GM18505 (cell line): ENCODE measurements around the gene MYH2.
"Not testable (repeated sequence)": the region's sequence is repeated elsewhere in the genome, so short reads cannot be mapped to it uniquely, and the experiment has no call there.

Experiments used
- ATAC-seq: cut with Tn5 transposase; IDR thresholded peaks from one replicate; pipeline ENCODE4 v1.9.1; 2021; ENCODE audit not compliant: unreplicated experiment
- POLR2A ChIP-seq: IDR thresholded peaks from 4 replicates; pipeline ENCODE4 v1.6.1; 2011; ENCODE audit warnings: borderline replicate concordance; ENCODE audit not compliant: insufficient read depth, insufficient read length; ENCODE audit errors: extremely low read depth

MYH2 gene

GRCh38 chr17:10549096-10549842, at the start of gene MYH2:
TSS of gene MYH2 (minus strand) at chr17:10549658. CDS start at chr17:10547920, 1,738 bp downstream.
- TF ChIP-seq POLR2A: no peak
- ATAC-seq: no peak

DNA sequence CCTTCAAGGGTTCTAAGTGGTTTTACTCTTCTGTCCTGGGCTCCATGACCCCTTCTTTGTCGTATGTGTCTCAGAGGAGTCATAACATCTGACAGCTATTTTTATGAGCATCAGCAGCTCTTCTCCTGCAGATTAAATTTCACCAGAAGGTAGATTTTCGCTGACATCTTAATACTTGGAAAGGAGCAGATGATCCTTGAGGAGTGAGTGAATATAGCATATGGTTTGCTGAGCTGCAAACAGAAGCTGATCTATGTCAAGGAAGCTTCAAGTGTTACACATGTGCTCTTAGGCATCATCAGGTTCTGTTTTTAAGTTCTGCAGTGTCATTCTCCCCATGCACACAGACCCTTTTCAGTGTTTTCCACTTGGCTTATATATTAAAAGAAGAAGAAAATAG, 49.2 kb upstream of the MYH2 start:
- TF ChIP-seq POLR2A: no peak
- ATAC-seq: no peak

DNA sequence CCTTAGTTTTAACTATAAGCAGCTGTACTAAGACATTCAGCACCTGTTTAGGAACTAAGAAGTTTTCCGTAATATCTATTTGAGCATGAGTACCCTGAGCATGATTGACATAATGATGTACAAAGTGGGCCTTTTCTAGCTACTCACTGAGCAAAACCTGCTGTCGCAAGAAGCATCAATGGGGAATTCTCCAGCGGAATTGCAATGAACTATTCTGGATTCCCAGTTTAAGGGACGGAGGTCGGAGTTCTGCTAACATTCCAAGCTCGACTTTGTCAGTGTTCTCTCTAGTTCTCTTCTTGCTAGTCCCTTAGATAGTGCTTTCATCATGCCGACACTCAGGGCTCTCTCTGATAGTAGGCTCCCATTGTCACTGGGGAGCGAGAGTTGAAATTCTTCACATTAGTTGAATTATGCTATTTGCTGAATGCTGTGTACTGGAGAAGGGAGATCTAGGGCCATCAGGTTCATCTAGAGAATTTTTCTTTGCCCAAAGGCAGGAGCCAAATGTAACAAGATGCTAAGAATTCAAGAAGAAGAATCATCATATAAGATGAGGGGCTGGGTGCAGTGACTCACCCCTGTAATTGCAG, 40.2 kb upstream of the MYH2 start:
- ATAC-seq: no peak

DNA sequence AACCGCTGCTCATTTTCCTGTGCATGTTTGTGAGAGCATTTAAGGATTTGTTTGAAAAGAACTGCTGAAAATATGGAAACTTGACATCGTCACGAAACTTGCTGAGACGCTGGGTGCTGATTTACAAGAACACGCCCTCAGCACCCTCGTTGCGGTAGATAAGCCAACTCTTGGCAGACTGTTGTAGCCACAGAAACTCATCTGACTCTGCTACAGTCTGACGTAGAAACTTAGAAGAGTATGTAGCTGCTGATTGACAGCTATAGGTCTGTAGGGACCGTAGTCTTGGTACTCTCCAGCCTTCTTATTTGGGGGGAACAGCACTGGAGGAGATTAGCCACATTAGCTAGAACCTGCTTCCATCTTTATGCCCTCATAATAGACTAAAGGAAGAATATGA, 36.1 kb upstream of the MYH2 start:
- TF ChIP-seq POLR2A: no peak
- no peak for ATAC-seq

More for the DNA sequence above, 40.2 kb upstream of the MYH2 start:
- no peak for TF ChIP-seq POLR2A

DNA sequence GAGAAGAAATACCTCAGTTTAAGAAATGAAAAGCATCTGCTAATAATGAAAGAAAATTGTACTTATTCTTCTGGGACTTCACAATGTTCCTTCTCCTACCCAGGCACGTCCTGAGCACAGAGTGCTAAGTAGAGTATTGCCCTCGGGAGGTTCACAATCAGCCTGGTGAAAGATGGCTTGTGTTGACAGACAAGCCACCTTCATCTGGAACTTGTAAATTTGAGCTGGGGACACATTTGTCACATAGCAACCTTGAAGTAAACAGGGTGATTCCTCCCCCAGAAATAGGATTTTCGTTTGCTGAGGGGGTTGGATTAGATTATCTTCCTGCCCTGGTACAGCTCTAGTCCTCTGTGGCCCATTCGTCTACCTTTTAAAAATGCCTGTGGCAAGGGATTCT, 34.4 kb upstream of the MYH2 start:
- ATAC-seq: no peak
- no peak for TF ChIP-seq POLR2A

DNA sequence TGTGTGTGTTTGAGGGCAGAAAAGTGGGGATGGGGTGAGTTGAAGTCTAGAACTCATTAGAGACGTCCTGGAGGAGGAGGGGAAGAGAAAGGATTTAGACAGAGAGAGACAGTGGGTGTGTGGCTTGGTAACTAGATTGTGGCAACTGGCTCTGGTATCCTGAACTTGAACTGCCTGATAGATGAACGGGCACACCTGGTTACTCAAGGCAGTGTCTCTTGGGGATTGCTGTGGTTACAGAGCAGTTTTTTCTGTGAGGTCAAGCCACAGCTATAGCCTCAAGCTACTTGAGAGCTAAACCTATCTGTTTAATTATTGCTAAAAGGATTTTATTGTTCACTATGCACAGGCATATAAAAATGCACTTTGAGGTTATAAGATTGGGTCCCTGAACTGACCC, 29.8 kb upstream of the MYH2 start:
- TF ChIP-seq POLR2A: no peak
- no peak for ATAC-seq

DNA sequence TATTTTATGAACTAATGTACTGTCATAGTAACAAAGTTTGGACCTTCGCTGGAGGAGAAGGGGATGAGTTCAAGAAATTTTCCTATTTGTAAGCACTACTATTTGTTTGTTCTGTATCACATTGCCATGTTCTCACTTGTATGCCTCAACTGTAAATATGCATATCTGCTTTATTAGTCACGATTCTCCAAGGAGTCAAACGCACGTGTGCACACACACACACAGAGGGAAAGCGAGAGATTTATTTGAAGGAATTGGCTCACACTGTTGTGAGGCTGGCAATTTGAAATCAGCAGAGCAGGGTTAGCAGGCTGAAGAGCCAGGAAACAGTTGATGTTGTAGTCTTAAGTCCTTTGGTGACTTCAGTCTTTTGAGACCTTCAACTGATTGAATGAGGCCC, 24.9 kb upstream of the MYH2 start:
- ATAC-seq: no peak
- TF ChIP-seq POLR2A: no peak

GRCh38 chr17:10563991-10564660, 14.7 kb upstream of the MYH2 start:
- ATAC-seq: no peak
- no peak for TF ChIP-seq POLR2A

GRCh38 chr17:10558049-10558448, 8.6 kb upstream of the MYH2 start:
- no peak for ATAC-seq
- TF ChIP-seq POLR2A: no peak

- TF ChIP-seq POLR2A: no peak
Observed at GRCh38 chr17:10557422-10557821, 8.0 kb upstream of the MYH2 start.

DNA sequence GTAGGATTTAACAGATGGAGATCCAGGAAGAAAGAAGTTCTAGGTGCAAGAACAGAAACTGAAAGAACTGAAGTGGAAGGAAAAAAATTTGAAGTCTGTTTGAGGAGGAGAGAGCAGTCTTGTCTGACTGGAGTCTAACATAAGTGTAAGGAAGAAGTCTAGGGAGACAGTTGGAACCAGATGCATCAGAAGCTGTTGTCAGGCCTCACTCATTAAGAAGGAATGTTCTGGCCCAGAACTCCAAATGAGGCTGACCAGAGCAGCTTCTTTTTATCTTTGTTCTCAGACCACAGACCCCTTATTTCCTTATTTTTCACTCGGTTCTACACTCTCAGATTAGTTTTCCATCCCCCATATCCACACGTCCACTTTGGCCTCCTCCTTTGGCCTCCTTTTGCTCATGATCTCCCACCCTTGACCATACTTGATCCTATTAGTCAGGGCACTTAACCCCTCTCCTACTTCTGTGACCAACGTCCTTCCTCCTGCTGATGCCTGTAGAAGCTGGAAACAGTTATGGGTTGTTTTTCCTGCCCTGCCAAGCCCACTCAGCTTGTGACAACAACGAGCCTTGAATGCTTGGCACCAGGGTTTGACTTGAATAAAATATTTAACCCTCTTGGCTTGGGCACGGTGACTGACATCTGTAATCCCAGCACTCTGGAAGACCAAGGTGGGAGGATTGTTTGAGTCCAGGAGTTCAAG, 7.0 kb upstream of the MYH2 start:
- TF ChIP-seq POLR2A: no peak
- ATAC-seq: no peak

More at GRCh38 chr17:10557422-10557821, 8.0 kb upstream of the MYH2 start:
- no peak for ATAC-seq

- TF ChIP-seq POLR2A: no peak
Observed at GRCh38 chr17:10550014-10550413, 556 bp upstream of the MYH2 start.

DNA sequence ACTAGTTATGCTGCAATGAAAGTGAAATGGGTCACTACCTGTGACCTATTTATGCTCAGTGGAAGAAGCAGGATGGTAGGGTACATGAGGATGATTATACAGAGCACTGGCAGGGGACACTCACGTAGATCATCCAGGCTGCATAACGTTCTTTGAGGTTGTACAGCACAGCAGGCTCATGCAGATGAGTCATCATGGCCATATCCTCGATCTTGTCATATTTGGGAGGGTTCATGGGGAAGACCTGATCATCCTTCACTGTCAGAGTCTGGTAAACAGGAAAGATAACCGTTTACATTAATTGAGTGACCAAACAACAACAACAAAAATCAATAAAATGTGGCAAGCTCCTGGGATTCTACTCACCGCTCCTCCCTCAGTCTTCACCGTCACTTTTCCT, 2.1 kb downstream of the MYH2 start:
- TF ChIP-seq POLR2A: no peak
- no peak for ATAC-seq

More at GRCh38 chr17:10550014-10550413, 556 bp upstream of the MYH2 start:
- ATAC-seq: no peak

DNA sequence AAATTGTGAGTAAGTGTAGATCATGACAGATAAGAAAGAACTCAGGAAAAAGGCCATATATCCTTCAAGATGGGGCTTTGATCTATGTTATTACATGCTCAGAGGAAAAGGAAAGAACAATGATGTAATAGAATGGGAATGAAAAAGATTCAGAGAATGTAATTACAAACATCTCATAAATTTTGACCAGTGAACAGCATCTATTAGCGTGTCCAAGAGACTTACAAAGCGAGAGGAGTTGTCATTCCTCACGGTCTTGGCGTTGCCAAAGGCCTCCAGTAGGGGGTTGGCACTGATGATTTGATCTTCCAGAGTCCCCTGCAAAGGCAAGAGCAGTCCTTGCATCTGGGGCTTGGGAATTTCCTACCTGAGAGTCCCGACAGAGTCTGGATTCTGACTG, 6.0 kb downstream of the MYH2 start:
- not testable (repeated sequence) for ATAC-seq

GRCh38 chr17:10541179-10541578, 8.3 kb downstream of the MYH2 start:
- ATAC-seq: not testable (repeated sequence)
